ENCODE measurements around the gene CXADR. TPM values are rescaled to one million over a fixed set of nuclear protein-coding genes. Genes with fewer than 3 reads are reported as not detected.
"Not testable (repeated sequence)": the region's sequence is repeated elsewhere in the genome, so short reads cannot be mapped to it uniquely, and the experiment has no call there.

Gene CXADR
- total RNA-seq, 1 donor from 2014 or later = 24.5 TPM

DNA sequence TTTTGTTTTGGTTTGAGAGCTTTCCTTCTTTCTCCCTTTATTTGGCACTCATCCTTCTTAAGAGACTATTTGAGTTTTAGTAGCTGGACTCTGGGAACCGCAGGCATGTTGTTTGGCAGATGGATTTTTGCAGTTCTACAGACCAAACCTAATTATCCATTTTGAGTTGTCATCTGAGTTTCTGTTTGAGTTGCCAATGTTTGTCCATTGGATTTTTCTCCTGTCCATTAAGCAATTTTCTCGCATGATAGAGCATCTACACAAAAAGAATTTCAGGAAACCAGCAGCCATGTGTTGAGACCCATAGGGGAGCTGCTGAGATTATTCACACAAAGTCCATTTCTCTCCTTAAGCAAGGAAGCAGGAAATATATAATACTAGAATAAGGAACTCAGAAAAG lies 17.2 kb upstream of the CXADR start:
- Histone ChIP-seq H3K4me3 (no peak overlapping the region), H3K27ac (replicated peaks) (no peak overlapping the region), H3K4me1 (no peaks in the 10 kb centered on the region), H3K27me3 (ENCODE audit: low read depth) (no peaks in the 10 kb centered on the region), H3K36me3 (no peaks in the 10 kb centered on the region), H3K9me3 (replicated peaks) (no peaks in the 10 kb centered on the region)
- no peak for DNase-seq
- TF ChIP-seq, protein P1, sequence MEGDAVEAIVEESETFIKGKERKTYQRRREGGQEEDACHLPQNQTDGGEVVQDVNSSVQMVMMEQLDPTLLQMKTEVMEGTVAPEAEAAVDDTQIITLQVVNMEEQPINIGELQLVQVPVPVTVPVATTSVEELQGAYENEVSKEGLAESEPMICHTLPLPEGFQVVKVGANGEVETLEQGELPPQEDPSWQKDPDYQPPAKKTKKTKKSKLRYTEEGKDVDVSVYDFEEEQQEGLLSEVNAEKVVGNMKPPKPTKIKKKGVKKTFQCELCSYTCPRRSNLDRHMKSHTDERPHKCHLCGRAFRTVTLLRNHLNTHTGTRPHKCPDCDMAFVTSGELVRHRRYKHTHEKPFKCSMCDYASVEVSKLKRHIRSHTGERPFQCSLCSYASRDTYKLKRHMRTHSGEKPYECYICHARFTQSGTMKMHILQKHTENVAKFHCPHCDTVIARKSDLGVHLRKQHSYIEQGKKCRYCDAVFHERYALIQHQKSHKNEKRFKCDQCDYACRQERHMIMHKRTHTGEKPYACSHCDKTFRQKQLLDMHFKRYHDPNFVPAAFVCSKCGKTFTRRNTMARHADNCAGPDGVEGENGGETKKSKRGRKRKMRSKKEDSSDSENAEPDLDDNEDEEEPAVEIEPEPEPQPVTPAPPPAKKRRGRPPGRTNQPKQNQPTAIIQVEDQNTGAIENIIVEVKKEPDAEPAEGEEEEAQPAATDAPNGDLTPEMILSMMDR (IDR thresholded peaks at IDR 0.05; ENCODE audit: borderline replicate concordance) = no peak
- intact Hi-C loops (cut with micrococcal nuclease) = no loop called here

DNA sequence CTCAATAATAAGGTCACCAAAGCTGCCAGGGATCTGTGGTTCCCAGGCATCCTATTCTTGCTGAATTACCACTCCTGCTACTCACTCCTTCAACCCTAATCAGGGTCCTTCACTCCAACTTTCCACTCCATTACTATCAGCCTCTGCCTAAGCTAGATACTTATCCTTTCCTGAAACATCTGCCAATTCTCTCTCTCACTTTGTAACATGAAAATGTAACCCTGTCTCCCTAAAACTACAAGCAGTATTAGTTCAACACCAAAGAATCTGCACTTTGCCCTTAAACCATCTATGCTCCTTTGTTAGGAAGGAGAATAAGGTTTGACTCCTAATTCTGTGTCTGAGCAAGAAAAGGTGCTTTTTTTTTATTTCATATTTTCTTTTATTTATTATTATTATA lies 15.5 kb upstream of the CXADR start:
- no peak overlapping the region for H3K27ac ChIP-seq (replicated peaks)
- TF ChIP-seq, protein P1 (IDR thresholded peaks at IDR 0.05; ENCODE audit: borderline replicate concordance) = no peak
- no peaks in the 10 kb centered on the region for H3K9me3 ChIP-seq (replicated peaks)
- intact Hi-C loops (cut with micrococcal nuclease) = no loop called here
- no peak overlapping the region for H3K4me3 ChIP-seq
- DNase-seq = no peak
- no peaks in the 10 kb centered on the region for H3K36me3 ChIP-seq
- no peaks in the 10 kb centered on the region for H3K4me1 ChIP-seq
- H3K27me3 ChIP-seq (ENCODE audit: low read depth) = no peaks in the 10 kb centered on the region

DNA sequence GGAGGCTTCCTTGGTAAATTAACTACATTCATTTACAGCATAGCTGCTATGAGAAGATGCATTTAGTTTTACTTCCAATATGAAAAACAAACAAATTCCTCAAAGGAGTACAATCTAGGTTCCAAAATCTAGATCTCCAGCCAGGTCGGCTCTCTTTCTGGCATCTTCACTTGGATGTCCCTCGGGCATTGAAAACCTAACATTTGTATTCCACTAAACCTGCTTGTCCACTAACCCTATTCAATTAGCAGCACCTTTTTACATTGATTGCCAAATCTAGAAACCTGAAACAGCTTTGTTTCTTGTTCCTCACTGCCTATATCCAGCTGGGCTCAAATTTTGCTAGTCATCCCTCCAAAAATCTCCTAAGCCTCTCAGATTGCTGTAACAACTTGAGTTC lies 14.3 kb upstream of the CXADR start:
- TF ChIP-seq, protein P1 (IDR thresholded peaks at IDR 0.05; ENCODE audit: borderline replicate concordance) = no peak
- Histone ChIP-seq H3K4me3 (no peak overlapping the region), H3K4me1 (no peaks in the 10 kb centered on the region), H3K27ac (replicated peaks) (no peak overlapping the region), H3K36me3 (no peaks in the 10 kb centered on the region), H3K9me3 (replicated peaks) (no peaks in the 10 kb centered on the region), H3K27me3 (ENCODE audit: low read depth) (no peaks in the 10 kb centered on the region)
- intact Hi-C loops (cut with micrococcal nuclease) = no loop called here
- no peak for DNase-seq

DNA sequence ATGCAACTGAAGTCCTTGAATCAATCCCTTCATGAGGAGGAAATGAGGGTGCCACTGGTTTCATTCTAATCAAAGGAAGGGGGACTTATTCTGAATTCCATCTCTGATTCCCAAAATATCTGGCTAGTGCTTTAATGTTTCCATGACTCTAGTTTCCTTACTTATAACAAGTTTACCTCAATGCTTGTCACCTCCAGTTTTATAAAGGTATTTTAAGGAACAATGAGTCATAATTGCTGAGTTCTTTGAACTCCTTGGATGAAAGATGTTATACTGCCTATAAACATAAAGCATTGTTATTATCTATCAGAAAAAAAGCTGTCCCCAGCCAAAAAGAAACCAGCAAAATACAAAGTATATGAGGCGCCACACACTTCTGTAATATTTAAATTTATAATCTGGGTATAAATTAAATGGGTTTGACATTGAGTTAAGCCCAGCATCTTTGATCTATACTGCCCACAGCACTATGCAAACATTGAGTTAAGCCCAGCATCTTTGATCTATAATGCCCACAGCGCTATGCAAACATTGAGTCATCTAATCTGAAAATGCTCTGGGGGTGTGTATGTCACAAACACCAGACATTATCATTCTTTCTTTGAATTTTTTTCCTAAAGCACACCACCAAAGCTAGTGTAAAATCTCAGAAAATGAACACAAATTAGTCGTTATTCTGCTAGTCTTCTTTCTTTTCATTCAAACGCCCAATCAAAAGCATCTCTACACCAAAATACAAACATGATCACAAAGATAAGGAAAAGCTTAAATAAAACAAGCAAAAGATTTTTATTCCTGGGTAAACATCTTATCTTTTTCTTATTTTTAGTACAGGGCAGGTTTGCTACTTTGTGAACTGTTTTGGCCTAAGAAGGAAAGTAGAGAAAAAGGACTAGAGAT lies 11.5 kb upstream of the CXADR start:
- intact Hi-C loops (cut with micrococcal nuclease) = no loop called here
- H3K27ac ChIP-seq (replicated peaks) = no peak overlapping the region
- no peaks in the 10 kb centered on the region for H3K27me3 ChIP-seq (ENCODE audit: low read depth)
- TF ChIP-seq, protein P1 (IDR thresholded peaks at IDR 0.05; ENCODE audit: borderline replicate concordance) = no peak
- no peaks in the 10 kb centered on the region for H3K4me1 ChIP-seq
- H3K9me3 ChIP-seq (replicated peaks) = peaks cover 11% of the 10 kb centered on the region
- H3K36me3 ChIP-seq = no peaks in the 10 kb centered on the region
- DNase-seq = no peak
- no peak overlapping the region for H3K4me3 ChIP-seq

DNA sequence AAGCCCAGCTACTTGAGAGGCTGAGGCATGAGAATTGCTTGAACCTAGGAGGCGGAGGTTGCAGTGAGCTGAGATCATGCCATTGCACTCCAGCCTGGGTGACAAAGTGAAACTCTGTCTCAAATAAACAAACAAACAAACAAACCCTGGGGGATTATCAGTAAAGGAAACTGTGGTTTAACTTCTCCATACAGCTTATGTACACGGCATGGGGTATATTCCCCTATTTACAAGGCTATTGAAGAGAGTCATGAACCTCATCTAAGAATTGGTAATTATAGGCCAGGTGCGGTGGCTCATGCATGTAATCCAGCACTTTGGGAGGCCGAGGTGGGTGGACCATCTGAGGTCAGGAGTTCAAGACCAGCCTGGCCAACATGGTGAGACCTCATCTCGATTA lies 9.9 kb upstream of the CXADR start:
- not testable (repeated sequence) for DNase-seq; H3K27ac ChIP-seq (replicated peaks)

DNA sequence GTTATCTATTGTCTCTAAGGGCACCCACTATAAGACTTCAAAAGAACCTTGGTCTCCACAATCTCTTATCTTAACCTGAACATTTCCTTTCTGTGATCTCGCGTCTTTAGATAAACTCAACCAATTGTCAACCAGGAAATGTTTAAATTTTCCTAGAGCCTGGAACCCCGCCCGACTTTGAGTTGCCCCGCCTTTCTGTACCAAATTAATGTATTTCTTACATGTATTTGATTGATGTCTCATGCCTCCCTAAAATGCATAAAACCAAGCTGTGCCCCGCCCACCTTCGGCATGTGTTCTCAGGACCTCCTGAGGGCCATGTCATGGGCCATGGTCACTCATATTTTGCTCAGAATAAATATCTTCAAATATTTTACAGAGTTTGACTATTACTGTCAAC lies 5.9 kb upstream of the CXADR start:
- Histone ChIP-seq H3K36me3 (no peaks in the 10 kb centered on the region), H3K9me3 (replicated peaks) (peaks cover 11% of the 10 kb centered on the region), H3K4me1 (peaks cover 3% of the 10 kb centered on the region), H3K27me3 (ENCODE audit: low read depth) (peaks cover 7% of the 10 kb centered on the region), H3K27ac (replicated peaks) (no peak overlapping the region), H3K4me3 (no peak overlapping the region)
- intact Hi-C loops (cut with micrococcal nuclease) = no loop called here
- DNase-seq = no peak
- TF ChIP-seq, protein P1 (IDR thresholded peaks at IDR 0.05; ENCODE audit: borderline replicate concordance) = no peak

More for the DNA sequence above, 9.9 kb upstream of the CXADR start:
- intact Hi-C loops (cut with micrococcal nuclease); H3K36me3 ChIP-seq; H3K4me1 ChIP-seq; H3K4me3 ChIP-seq; H3K27me3 ChIP-seq (ENCODE audit: low read depth): not testable (repeated sequence)
- H3K9me3 ChIP-seq (replicated peaks) = peaks cover 11% of the 10 kb centered on the region
